GM23248 (cell line): ENCODE results near the gene MIGA1.

Experiments
- EZH2 ChIP-seq: fragments of 200-600 bp; sonication (generic); IDR thresholded peaks from 2 replicates; pipeline ENCODE4 v1.6.1; 2018; ENCODE audit warnings: antibody characterized with exemption, mild to moderate bottlenecking; ENCODE audit not compliant: insufficient read depth, poor library complexity, severe bottlenecking
- EZH2phosphoT487 ChIP-seq: fragments of 200-600 bp; sonication (generic); IDR thresholded peaks from 2 replicates; pipeline ENCODE4 v1.6.1; 2018; ENCODE audit warnings: antibody characterized with exemption, moderate library complexity, mild to moderate bottlenecking, low read depth; ENCODE audit not compliant: insufficient read depth

GRCh38 chr1:77900687-77901293 lies 121.3 kb downstream of the MIGA1 start:
- TF ChIP-seq EZH2 (no peak), EZH2phosphoT487 (no peak)
